ENCODE data around the gene CLASP1.

DNA sequence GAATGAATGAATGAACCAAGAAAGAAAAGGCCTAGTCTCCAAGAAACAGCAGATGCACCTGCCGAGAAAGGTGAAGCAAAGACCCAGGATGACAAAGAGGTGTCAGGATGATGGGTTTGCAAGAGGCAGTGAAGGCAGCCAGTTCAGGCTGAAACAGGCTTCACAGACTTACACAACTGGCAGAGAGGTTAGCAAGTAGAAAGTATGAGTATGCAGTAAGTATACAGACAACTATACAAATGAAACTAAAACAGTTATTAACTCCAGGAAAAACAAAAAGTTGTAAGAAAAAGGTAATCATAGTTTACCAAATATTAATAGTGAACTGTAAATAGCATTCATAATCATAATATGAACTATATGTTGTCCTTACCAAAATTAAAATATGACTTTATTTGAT, 138.4 kb downstream of the CLASP1 start:
- TF ChIP-seq, protein P1, sequence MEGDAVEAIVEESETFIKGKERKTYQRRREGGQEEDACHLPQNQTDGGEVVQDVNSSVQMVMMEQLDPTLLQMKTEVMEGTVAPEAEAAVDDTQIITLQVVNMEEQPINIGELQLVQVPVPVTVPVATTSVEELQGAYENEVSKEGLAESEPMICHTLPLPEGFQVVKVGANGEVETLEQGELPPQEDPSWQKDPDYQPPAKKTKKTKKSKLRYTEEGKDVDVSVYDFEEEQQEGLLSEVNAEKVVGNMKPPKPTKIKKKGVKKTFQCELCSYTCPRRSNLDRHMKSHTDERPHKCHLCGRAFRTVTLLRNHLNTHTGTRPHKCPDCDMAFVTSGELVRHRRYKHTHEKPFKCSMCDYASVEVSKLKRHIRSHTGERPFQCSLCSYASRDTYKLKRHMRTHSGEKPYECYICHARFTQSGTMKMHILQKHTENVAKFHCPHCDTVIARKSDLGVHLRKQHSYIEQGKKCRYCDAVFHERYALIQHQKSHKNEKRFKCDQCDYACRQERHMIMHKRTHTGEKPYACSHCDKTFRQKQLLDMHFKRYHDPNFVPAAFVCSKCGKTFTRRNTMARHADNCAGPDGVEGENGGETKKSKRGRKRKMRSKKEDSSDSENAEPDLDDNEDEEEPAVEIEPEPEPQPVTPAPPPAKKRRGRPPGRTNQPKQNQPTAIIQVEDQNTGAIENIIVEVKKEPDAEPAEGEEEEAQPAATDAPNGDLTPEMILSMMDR (conservative IDR thresholded peaks at IDR 0.05; ENCODE audit: low read depth in 2 of 2), result no peak
- TF ChIP-seq JUNB (IDR thresholded peaks at IDR 0.05; ENCODE audit: unreplicated experiment) (no peak), ZNF331 (CRISPR knock-in tag; IDR thresholded peaks at IDR 0.05; ENCODE audit: low read depth) (no peak), EZH2phosphoT487 (IDR thresholded peaks at IDR 0.05; ENCODE audit: unreplicated experiment) (no peak), EZH2 (IDR thresholded peaks at IDR 0.05; ENCODE audit: low read depth, unreplicated experiment) (no peak)
